ENCODE data around the gene PDILT. TPM values are rescaled to one million over a fixed set of nuclear protein-coding genes. Genes with fewer than 3 reads are reported as not detected.
"Not testable (repeated sequence)": the region's sequence is repeated elsewhere in the genome, so short reads cannot be mapped to it uniquely, and the experiment has no call there.

PDILT gene
- total RNA-seq, 1 experiment from 2014 or later = not detected

DNA sequence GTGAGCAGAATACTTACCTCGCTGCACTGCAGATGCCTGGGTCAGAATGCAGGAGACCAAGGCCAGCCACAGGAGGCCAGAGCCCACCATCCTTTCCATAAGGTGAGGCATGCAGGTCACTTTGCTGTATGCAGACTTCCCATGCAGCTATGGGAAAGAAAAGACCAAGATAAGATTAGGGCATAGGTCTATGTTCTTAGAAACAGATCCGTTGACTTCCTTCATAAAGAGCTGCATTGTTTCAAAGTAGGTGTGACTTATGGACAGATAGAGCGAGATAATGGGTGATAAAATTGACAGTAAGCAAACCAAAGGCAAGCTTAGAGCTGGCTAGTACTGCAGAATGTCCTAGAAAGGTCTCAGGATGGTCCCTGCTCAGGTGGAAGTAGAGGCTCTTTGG lies 78.2 kb downstream of the PDILT start:
- DNase-seq (ENCODE audit: extremely low read depth, low read depth) = no peak

GRCh38 chr16:20325005-20325404 lies 79.5 kb downstream of the PDILT start:
- no peak for DNase-seq (ENCODE audit: extremely low read depth, low read depth)

DNA sequence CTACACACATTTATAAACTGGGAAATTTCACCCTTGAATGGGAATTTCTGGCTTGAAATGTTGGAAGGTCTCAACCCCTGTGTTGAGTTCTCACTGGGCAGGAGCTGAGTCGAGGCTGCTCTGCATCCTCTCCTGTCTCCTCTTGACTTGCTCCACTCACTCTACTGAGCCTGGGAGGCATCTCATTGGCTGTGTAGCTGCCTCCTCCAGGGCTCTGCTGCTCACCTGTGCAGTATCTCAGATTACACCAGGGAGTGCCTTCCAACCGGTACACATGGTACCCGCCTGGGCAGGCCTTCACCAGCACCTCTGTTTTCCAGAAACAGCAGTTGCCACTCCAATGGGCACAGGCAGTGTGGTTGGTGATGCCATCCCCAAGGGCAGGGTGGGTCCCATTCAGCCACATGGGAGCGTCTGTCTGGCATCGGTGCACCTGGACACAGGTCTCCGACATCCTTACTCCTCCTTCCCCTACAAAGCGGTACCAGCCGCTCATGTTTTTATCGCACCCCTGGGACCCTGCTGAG lies 80.9 kb downstream of the PDILT start:
- no peak for DNase-seq (ENCODE audit: extremely low read depth, low read depth)

GRCh38 chr16:20322696-20323095 lies 81.8 kb downstream of the PDILT start:
- DNase-seq (ENCODE audit: extremely low read depth, low read depth) = no peak

- no peak for DNase-seq (ENCODE audit: extremely low read depth, low read depth)
These were observed 82.9 kb downstream of the PDILT start for GRCh38 chr16:20321671-20322070.

DNA sequence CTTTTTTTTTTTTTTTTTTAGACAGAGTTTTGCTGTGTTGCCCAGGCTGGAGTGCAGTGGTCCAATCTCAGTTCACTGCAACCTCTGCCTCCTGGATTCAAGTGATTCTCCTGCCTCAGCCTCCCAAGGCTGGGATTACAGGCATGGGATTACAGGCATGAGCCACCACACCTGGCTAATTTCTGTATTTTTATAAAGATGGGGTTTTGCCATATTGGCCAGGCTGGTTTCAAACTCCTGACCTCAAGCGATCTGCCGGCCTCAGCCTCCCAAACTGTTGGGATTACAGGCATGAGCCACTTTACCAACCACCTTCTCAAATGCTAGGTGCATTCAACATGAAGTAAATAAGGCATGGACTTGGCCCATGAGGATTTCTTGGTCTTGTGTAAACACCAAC lies 83.5 kb downstream of the PDILT start:
- DNase-seq (ENCODE audit: extremely low read depth, low read depth) = not testable (repeated sequence)

DNA sequence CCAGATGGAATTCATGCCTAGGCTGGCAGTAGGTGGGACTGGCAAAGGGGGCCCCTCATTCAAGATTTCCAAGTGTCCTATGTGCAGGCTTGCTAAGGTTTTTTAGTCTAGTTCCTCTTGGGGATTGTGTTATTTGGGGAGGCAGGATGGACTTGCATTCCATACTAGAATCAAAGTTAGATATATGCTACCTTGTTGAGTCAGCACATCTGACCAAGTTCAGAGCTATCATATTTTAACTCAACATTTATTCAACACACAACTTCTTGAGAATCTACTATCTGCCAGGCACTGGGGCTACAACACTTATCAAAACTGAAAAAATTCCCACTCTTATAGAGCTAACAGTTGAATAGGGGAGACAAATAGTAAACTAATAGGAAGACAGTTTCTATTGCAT lies 83.9 kb downstream of the PDILT start:
- DNase-seq (ENCODE audit: extremely low read depth, low read depth) = no peak

- no peak for DNase-seq (ENCODE audit: extremely low read depth, low read depth)
These were observed 84.4 kb downstream of the PDILT start for GRCh38 chr16:20320178-20320577.

GRCh38 chr16:20319406-20319805 lies 85.1 kb downstream of the PDILT start:
- DNase-seq (ENCODE audit: extremely low read depth, low read depth) = no peak

GRCh38 chr16:20318437-20318836 lies 86.1 kb downstream of the PDILT start:
- DNase-seq (ENCODE audit: extremely low read depth, low read depth) = no peak

- no peak for DNase-seq (ENCODE audit: extremely low read depth, low read depth)
These were observed 86.5 kb downstream of the PDILT start for GRCh38 chr16:20318006-20318405.

- DNase-seq (ENCODE audit: extremely low read depth, low read depth) = no peak
These were observed 87.4 kb downstream of the PDILT start for GRCh38 chr16:20317117-20317516.

DNA sequence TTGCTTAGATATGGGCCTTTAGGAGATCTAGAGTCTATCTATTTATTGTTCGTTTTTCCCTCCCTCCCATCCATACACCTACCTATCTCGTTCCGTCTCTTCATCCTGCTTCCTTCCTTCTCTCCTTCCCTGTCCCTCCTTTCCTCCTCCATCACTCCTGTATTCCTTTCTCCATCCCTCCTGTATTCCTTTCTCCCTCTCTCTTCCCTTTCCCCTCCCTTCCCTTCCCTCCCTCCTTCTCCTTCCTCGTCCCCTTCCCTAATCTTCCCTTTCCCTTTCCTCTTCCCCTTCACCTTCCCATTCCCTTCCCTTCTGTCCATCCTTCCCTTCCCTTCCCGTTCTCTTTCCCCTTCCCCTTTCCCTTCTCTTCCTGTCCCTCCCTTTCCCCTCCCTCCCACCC lies 87.8 kb downstream of the PDILT start:
- DNase-seq (ENCODE audit: extremely low read depth, low read depth) = no peak

GRCh38 chr16:20315764-20316163 lies 88.8 kb downstream of the PDILT start:
- no peak for DNase-seq (ENCODE audit: extremely low read depth, low read depth)

GRCh38 chr16:20314575-20314974 lies 90.0 kb downstream of the PDILT start:
- DNase-seq (ENCODE audit: extremely low read depth, low read depth) = no peak

GRCh38 chr16:20313741-20314140 lies 90.8 kb downstream of the PDILT start:
- no peak for DNase-seq (ENCODE audit: extremely low read depth, low read depth)

DNA sequence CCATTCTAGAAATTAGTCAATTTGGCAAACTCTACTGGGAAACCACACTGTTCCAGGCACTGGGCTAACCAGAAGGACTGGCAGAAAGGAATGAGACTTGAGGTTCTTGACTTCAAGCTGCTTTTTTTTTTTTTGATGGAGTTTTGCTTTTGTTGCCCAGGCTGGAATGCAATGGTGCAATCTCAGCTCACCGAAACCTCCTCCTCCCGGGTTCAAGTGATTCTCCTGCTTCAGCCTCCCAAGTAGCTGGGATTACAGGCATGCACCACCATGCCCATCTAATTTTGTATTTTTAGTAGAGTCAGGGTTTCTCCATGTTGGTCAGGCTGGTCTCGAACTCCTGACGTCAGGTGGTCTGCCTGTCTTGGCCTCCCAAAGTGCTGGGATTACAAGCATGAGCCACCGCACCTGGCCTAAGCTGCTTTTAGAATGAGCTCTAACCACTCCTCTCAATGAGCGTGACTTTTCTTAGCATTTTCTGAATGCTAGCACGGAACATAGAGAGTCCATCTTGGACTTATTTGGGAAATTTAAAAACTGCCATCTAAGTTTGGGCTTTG lies 91.9 kb downstream of the PDILT start:
- not testable (repeated sequence) for DNase-seq (ENCODE audit: extremely low read depth, low read depth)

DNA sequence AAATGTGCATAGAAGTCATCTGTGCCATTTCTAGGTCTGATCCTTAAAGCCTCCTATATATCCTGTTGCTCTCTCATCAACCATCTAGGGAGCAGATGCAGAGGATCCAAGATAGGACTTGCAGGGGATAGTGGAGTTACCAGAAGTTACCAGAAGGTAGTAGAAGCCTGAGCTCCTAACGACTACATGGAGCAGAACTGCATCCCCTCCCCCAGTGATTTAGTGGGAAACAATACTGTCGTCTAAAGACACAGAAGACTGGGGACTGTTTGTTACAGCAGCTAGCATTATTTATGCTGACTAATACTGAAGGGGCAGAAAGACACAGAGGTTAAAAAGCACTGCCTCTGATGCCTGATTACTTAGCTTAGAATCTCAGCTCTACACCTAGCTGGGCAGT lies 93.0 kb downstream of the PDILT start:
- no peak for DNase-seq (ENCODE audit: extremely low read depth, low read depth)

GRCh38 chr16:20310421-20311395 lies 93.8 kb downstream of the PDILT start:
- DNase-seq (ENCODE audit: extremely low read depth, low read depth) = no peak

GRCh38 chr16:20309786-20310185 lies 94.8 kb downstream of the PDILT start:
- no peak for DNase-seq (ENCODE audit: extremely low read depth, low read depth)

Data from NCI-H460 (cell line).